ENCODE data around the gene MACROD2.

- TF ChIP-seq, protein P1, sequence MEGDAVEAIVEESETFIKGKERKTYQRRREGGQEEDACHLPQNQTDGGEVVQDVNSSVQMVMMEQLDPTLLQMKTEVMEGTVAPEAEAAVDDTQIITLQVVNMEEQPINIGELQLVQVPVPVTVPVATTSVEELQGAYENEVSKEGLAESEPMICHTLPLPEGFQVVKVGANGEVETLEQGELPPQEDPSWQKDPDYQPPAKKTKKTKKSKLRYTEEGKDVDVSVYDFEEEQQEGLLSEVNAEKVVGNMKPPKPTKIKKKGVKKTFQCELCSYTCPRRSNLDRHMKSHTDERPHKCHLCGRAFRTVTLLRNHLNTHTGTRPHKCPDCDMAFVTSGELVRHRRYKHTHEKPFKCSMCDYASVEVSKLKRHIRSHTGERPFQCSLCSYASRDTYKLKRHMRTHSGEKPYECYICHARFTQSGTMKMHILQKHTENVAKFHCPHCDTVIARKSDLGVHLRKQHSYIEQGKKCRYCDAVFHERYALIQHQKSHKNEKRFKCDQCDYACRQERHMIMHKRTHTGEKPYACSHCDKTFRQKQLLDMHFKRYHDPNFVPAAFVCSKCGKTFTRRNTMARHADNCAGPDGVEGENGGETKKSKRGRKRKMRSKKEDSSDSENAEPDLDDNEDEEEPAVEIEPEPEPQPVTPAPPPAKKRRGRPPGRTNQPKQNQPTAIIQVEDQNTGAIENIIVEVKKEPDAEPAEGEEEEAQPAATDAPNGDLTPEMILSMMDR (IDR thresholded peaks at IDR 0.05) = no peak
- no peak for TF ChIP-seq EP300 (IDR thresholded peaks at IDR 0.05; ENCODE audit: low read depth)
- TF ChIP-seq POLR2A (IDR thresholded peaks at IDR 0.05) = no peak
Observed at GRCh38 chr20:14855171-14855570, 859.9 kb downstream of the MACROD2 start.
